Suprapubic skin (tissue), 2 donors: ENCODE measurements around the gene ANKRD44.
"Not testable (repeated sequence)": the region's sequence is repeated elsewhere in the genome, so short reads cannot be mapped to it uniquely, and the experiment has no call there.

Experiments
- EP300 ChIP-seq: sonication (generic); formaldehyde crosslinking; IDR thresholded peaks from one replicate; pipeline ENCODE4 v1.6.1; 2017; ENCODE audit warnings: antibody characterized with exemption
- POLR2A ChIP-seq, 2 donors: fragments of 450-650 bp; IDR thresholded peaks; one replicate each; pipeline ENCODE4 v1.6.1; 2017; ENCODE audit warnings: antibody characterized with exemption in 2 of 2, mild to moderate bottlenecking in 2 of 2, moderate library complexity in 2 of 2

GRCh38 chr2:197062574-197062973 is 248.0 kb downstream of the ANKRD44 start:
- TF ChIP-seq POLR2A (IDR thresholded peaks at IDR 0.05); EP300: not testable (repeated sequence)
